HG03521 (cell line): ENCODE measurements around the gene KRTAP10-1.
"Not testable (repeated sequence)": the region's sequence is repeated elsewhere in the genome, so short reads cannot be mapped to it uniquely, and the experiment has no call there.

ENCODE experiments used
- ATAC-seq: cut with Tn5 transposase; IDR thresholded peaks from one replicate; pipeline ENCODE4 v1.9.1; 2021; ENCODE audit warnings: mild to moderate bottlenecking, moderate library complexity; ENCODE audit not compliant: unreplicated experiment

KRTAP10-1 gene

DNA sequence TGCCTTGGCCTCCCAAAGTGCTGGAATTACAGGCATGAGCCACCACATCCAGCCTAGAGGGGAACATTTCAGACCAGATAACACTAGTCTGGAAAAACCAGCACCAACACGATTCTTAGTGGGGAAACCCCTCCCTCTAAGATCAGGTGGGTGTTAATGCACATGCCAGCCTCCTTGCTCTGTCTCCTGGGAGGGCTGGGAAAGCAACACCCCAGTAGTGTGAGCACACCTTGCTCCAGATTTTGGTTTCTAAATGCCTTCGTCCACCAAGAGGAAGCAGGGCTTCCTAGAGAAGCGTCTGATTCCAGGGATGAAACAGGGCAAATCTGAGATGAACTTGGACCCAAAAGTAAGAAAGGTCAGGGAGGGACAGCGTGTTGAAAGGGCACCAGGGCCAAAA lies 31.3 kb upstream of the KRTAP10-1 start:
- no peak for ATAC-seq

DNA sequence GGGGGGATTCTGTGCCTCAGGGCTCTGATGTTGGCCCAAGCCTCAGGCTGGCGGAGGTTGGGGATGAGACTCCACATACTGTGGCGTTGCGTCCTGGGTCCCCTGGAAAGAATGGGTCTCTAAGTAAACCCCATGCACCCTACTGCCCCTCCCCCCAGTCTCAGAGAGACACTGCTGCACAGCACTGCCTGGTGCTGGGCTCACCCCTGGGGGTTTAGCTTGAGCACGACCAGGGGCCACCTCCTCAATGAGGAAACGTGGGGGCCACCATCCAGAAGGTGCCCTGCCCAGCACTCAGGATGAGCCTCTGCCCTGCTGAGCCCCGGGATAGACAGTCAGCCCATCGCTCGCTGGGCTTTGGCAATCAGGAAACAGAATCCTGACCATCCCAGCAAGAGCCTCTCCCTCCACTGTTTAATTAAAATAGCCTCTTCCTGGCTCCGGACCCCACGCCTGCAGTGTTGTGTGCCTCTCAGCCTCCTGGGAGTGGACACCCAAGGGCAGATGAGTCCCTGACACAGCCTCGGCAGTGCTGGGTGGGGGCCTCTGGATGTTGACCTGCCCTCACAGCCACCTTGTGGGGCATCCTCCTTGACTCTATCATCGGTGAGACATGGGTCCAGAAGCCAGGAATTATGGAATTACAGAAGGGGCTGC lies 30.0 kb upstream of the KRTAP10-1 start:
- no peak for ATAC-seq

DNA sequence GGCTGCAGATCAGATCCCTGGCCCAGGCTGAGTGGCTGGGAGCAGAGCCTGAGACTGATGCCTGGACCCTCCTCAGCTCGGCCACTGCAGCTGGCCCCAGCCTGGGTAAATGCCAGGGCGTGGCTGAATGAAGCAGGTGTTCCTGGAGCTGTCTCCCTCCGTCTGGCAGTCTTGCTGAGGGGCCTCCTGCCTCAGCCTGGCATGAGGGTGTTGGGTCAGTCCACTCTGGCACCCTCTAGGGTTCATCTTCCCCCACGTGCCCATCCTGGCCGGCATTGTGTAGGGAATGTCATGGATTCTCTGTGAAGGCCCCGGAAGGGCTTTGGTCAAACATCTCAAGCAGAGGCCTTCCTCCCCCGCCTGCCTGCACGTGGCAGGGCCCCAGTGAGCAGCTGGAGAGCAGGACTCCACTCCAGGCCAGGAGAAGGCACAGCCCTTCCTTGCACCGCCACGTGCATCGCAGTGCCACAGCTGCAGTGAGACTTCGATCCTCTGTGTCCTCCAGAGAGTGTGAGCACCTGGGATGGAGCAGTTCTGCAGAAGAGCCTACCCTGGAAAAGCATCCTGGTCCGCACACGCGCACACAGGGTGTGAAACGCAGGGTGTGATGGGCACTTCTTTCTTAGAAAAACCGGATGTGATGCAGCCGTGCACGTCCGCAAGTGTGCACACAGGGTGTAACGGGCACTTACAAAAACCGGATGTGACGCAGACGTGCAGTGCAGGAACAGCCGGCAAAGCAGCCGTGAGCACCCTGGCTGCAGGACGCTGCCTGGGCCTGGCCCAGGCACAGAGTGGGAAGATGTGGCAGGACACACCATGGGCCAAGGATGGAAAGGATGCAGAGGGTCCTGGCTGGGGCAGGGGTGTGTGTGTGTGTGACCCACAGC lies 28.9 kb upstream of the KRTAP10-1 start:
- no peak for ATAC-seq

DNA sequence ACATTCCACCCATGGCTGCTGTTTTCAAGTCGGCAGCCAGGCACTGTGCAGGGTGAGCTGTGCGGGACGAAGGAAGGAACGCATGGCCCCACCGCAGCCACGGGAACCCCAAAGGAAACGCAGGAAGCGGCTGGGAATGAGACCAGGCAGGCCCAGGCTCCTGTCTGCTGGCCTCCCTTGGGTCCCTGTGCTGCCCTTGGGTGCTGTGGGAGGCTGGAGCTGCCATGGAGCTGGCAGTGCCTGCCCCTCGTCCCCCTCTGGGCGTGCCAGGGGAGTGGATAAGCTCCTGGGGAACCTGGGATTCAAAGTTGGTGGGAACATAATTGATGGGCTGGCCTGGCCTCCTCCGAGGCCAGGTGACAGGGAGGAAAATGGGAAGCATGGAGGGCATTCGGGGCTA lies 28.3 kb upstream of the KRTAP10-1 start:
- no peak for ATAC-seq

- ATAC-seq, result no peak
Measured at GRCh38 chr21:44567481-44568171, 27.6 kb upstream of the KRTAP10-1 start.

DNA sequence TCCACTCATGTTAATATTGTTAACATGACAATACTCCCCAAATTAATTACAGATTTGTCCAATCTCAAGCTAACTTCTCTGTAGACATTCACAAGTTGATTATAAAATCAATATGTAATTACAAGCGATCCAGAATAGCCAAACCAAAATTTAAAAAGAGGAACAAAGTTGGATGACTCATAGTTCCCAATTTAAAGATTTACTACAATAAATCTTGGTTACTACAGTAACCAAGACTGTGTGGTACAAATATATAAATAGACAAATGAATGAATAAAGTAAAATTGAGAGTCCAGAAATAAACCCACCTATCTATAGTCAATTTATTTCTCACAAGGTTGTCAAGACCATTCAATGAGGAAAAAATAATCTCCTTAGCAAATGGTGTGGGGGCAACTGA lies 26.4 kb upstream of the KRTAP10-1 start:
- no peak for ATAC-seq

GRCh38 chr21:44564886-44565598 lies 25.0 kb upstream of the KRTAP10-1 start:
- ATAC-seq, result no peak

DNA sequence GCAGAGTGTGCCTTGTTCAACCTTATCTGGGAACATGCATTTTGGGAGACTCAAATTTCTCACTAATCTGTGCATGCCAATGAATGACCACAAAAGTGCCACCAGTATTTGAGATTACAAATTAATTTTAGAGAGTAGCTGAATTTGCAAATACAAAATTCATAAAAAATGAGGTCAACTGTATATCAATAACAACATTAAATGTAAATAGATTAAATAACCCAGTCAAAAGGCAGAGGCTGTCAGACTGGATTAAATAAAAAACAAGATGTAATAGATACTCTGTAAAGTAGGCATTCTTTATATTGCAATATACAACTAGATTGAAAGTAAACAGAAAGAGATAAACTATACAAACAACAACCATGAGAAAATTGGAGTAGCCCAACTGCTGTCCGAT lies 24.1 kb upstream of the KRTAP10-1 start:
- ATAC-seq, result no peak

GRCh38 chr21:44558695-44559094 lies 18.7 kb upstream of the KRTAP10-1 start, which contains the start of gene KRTAP10-3:
Gene KRTAP10-3 (minus strand): TSS chr21:44558795. CDS start chr21:44558715, 80 bp downstream.
- ATAC-seq, result no peak

- not testable (repeated sequence) for ATAC-seq
Measured at GRCh38 chr21:44558329-44558675, 18.3 kb upstream of the KRTAP10-1 start.

GRCh38 chr21:44557491-44558328 lies 17.7 kb upstream of the KRTAP10-1 start:
- no peak for ATAC-seq

GRCh38 chr21:44556879-44557278 lies 16.9 kb upstream of the KRTAP10-1 start:
- ATAC-seq, result no peak

DNA sequence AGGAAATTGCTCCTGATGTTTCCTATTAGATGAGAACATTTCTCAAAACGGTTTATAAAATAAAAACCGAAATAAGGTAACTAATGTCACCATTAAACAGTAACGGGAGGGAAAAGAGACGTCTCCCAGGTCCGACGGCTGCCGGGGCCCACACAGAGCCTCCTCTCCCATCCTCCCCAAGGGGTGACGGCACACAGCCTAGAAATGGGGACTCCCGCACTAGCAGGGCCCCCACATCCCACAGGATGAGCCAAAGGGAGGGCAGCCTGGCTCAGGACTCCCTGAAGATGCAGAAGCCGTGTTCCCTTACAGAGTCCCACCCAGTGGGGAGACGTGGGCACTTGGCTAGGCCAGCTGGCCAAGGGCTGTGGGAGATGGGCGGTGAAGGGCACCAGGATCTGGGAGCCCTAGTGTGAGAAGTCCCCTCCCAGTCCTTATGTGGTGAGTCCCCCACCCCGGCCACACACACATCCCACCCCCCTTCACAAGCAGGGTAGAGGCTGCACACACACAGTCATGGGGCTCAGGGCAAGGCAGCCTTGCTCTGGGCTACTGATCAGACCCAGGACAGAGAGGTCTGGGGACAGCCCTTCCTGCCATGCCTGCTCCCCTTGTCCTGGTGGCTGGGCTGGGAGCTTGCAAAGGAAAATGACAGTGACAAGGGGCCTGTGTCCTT lies 15.3 kb upstream of the KRTAP10-1 start:
- ATAC-seq, result no peak

- no peak for ATAC-seq
Measured at GRCh38 chr21:44552681-44553080, 12.7 kb upstream of the KRTAP10-1 start.

DNA sequence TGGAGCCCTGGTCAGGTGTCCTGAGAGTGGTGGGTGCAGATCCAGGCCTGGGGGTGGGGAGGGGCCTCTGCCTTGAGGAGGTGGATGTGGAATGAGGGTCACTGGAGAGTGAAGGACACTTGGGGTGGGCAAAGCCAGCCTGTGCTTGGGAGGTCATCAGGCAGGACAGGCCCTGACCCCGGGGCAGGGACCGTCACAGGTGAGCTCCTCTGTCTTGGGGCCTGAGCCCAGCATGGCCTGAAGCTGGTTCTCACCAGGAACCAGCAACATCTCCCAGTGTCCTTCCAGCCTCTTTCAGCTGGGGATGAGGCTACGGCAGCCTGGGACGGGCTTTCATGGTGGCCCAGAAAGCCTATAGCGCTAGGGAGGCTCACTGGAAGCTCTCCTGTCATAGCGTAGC lies 12.1 kb upstream of the KRTAP10-1 start:
- no peak for ATAC-seq

DNA sequence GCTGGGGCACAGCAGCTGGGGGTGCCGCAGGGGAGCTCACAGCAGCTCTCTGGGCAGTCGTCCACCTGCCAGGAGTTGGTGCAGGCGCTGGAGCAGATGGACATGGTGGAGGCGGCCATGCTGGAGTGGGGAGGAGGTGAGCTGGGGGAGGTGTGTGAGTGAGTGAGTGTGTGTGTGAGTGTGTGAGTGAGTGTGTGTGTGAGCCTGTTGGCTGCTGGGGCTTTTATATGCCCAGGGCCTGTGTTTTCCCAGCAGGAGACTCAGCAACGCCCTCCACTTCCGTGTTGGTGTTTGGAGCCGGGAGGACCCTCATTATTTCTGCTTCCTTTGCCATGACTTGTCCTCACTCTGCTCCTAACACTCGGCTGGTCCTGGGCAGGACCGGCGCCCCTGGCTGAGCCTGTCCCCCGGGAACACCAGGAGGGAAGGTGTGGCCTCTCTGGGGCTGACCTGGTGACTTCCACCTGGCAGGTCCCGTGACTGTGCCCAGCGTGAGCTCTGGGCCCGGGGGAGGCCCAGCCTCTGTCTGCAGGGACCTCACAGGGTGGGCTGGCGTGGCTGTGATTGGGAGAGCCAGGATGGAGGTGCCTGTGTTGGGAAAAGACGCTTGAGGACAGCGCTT lies 11.5 kb upstream of the KRTAP10-1 start, which contains the start of gene KRTAP10-2:
TSS of gene KRTAP10-2 (minus strand) at position 166 of the 622 bp plus-strand sequence. CDS start at position 119, 47 bp downstream.
- no peak for ATAC-seq

GRCh38 chr21:44550807-44551206 lies 10.8 kb upstream of the KRTAP10-1 start:
- no peak for ATAC-seq

DNA sequence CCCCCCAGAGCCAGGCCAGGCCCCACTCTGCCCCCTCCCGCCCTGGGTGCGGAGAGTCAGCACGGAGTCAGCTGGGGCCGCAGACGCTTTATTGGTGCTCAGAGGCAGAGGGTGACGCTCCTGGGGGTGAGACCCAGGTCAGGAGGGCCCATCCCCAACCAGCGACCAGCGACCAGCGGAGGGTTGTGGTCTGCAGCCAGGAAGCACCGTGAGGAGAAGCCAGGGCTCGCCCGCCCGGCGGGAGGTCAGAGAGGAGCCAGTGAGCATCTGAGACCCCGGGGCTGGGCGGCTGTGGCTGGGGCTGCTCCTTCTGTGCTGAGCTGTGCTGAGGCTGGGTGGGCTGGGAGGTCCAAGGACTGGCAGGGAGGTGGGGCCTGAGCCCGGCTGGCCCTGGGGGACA lies 10.3 kb upstream of the KRTAP10-1 start:
- not testable (repeated sequence) for ATAC-seq
